ENCODE measurements around the gene SPAG16. TPM values are rescaled to one million over a fixed set of nuclear protein-coding genes. Genes with fewer than 3 reads are reported as not detected.
"Not testable (repeated sequence)": the region's sequence is repeated elsewhere in the genome, so short reads cannot be mapped to it uniquely, and the experiment has no call there.

SPAG16 gene
- total RNA-seq, 2 donors from 2014 or later: 15.5 to 22.8 TPM

DNA sequence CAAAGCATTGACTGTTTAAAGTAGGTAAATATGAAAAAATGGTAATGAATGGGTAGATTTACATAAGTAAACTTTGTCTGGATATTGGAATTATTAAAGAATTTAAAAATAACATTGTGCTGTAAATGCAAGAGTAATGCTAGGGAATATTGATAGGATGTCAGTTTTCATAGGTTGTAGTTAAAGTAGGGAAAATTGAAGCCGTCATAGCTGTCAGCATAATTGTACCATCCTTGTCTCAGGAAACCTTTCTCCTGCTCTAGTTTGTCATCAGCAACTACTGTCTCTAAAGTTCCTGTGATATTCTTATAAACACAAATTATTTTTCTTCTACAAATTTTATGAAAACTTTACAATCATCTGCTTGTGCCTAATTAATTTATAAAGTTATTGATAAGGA, 10.1 kb upstream of the SPAG16 start:
- Histone ChIP-seq H3K4me3 (no peak overlapping the region), H3K27me3 (no peaks in the 10 kb centered on the region), H3K4me1 (no peaks in the 10 kb centered on the region), H3K36me3 (replicated peaks in 1 of 2; ENCODE audit: insufficient read depth in 1 of 2, low read depth in 2 of 2) (no peaks in the 10 kb centered on the region), H3K27ac (no peak overlapping the region), H3K9me3 (no peaks in the 10 kb centered on the region)
- ATAC-seq (no peak), DNase-seq (no peak)
- WGBS, 2 donors: 76 to 89% methylated on average over 1 of the region's 1 CpG
- TF ChIP-seq, protein P1, sequence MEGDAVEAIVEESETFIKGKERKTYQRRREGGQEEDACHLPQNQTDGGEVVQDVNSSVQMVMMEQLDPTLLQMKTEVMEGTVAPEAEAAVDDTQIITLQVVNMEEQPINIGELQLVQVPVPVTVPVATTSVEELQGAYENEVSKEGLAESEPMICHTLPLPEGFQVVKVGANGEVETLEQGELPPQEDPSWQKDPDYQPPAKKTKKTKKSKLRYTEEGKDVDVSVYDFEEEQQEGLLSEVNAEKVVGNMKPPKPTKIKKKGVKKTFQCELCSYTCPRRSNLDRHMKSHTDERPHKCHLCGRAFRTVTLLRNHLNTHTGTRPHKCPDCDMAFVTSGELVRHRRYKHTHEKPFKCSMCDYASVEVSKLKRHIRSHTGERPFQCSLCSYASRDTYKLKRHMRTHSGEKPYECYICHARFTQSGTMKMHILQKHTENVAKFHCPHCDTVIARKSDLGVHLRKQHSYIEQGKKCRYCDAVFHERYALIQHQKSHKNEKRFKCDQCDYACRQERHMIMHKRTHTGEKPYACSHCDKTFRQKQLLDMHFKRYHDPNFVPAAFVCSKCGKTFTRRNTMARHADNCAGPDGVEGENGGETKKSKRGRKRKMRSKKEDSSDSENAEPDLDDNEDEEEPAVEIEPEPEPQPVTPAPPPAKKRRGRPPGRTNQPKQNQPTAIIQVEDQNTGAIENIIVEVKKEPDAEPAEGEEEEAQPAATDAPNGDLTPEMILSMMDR (IDR thresholded peaks at IDR 0.05): no peak
- intact Hi-C loops (cut with DNase I): no loop called here

DNA sequence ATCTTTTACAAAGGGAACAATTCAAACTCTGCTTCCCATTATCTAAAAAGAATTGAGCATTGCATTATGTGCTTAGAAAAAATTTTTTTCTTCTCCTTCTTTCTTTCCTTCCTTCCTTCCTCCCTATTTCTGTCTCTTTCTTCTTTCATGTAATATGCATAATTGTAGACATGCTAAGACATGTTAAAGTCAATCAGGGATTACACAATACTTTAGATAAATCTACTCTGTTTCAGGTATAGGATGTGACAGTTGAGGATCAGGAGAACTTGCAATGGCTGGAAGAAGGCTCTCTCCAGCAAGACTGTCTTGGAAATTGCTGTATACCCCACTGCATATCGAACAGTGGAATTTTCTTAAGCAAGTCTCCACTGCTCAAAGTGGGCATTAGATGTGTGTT, 9.0 kb upstream of the SPAG16 start:
- no peak overlapping the region for H3K4me3 ChIP-seq
- no peak for TF ChIP-seq POLR2A (IDR thresholded peaks at IDR 0.05)
- TF ChIP-seq, protein P1 (IDR thresholded peaks at IDR 0.05): no peak
- ATAC-seq: no peak
- 62 to 87% methylated on average over 1 of the region's 1 CpG for WGBS, 2 donors
- H3K27me3 ChIP-seq: no peaks in the 10 kb centered on the region
- intact Hi-C loops (cut with DNase I): no loop called here
- no peak overlapping the region for H3K27ac ChIP-seq
- no peak for DNase-seq
- no peaks in the 10 kb centered on the region for H3K9me3 ChIP-seq
- no peaks in the 10 kb centered on the region for H3K36me3 ChIP-seq (replicated peaks in 1 of 2; ENCODE audit: insufficient read depth in 1 of 2, low read depth in 2 of 2)
- no peaks in the 10 kb centered on the region for H3K4me1 ChIP-seq

DNA sequence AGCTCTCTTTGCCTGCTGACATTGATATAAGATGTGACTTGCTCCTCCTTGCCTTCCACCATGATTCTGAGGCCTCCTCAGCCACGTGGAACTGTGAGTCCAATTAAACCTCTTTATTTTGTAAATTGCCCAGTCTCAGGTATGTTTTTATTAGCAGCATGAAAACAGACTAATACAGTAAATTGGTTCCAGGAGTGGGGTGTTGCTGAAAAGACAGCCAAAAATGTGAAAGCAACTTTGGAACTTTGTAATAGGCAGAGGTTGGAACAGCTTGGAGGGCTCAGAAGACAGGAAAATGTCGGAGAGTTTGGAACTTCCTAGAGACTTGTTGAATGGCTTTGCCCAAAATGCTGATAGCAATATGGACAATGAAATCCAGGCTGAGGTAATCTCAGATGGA, 7.1 kb upstream of the SPAG16 start:
- H3K4me3 ChIP-seq; H3K27ac ChIP-seq; H3K27me3 ChIP-seq; intact Hi-C loops (cut with DNase I); ATAC-seq; DNase-seq; H3K9me3 ChIP-seq; H3K4me1 ChIP-seq; H3K36me3 ChIP-seq (replicated peaks in 1 of 2; ENCODE audit: insufficient read depth in 1 of 2, low read depth in 2 of 2): not testable (repeated sequence)
- WGBS, 2 donors: 54 to 65% methylated on average over 2 of the region's 2 CpGs

DNA sequence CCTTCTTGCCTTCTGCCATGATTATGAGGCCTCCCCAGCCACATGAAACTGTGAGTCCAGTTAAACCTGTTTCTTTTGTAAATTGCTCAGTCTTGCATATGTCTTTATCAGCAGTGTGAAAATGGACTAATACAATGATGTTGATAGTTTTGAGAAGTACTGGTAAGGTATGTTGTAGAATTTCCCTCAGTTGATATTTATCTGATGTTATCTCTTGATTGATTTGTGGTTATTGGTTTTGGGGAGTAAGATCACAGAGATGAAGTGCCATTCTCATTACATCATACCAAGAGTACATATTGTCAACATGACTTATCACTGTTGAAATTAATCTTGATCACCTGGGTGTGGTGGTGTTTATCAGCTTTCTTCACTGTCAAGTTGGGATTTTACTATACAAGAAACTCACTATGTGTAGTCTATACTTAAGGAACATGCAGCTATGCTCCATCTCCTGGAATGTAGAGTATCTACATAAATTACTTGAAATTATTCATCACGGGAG, 5.1 kb upstream of the SPAG16 start:
- H3K4me1 ChIP-seq: peaks cover 8% of the 10 kb centered on the region
- H3K4me3 ChIP-seq: no peak overlapping the region
- no peak overlapping the region for H3K27ac ChIP-seq
- 84 to 90% methylated on average over 1 of the region's 1 CpG for WGBS, 2 donors
- H3K27me3 ChIP-seq: no peaks in the 10 kb centered on the region
- ATAC-seq: no peak
- no peaks in the 10 kb centered on the region for H3K36me3 ChIP-seq (replicated peaks in 1 of 2; ENCODE audit: insufficient read depth in 1 of 2, low read depth in 2 of 2)
- TF ChIP-seq, protein P1 (IDR thresholded peaks at IDR 0.05): no peak
- TF ChIP-seq POLR2A (IDR thresholded peaks at IDR 0.05): no peak
- no peak for DNase-seq
- intact Hi-C loops (cut with DNase I): no loop called here
- H3K9me3 ChIP-seq: no peaks in the 10 kb centered on the region

DNA sequence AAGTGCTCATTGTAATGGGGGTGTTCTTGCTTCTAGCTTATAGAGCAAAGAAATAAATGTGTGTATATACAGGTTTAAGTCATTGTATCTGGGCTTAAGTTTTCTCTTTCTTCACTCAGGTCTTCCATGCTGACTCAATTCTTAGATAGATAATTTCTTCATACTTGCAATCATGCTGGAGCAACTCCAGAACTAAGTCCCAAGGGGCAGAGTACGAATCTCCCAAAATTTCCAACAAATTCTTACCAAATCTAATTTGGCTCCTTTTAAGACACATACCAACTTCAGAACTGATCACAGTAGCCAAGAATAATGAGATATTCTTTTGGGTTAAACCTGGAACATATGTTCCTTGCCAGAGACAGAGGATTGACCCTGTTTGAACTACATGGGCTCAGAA, 4.3 kb upstream of the SPAG16 start:
- Histone ChIP-seq H3K27ac (no peak overlapping the region), H3K4me1 (peaks cover 10% of the 10 kb centered on the region), H3K27me3 (no peaks in the 10 kb centered on the region), H3K4me3 (no peak overlapping the region), H3K36me3 (replicated peaks in 1 of 2; ENCODE audit: insufficient read depth in 1 of 2, low read depth in 2 of 2) (no peaks in the 10 kb centered on the region), H3K9me3 (no peaks in the 10 kb centered on the region)
- 73 to 74% methylated on average over 1 of the region's 1 CpG for WGBS, 2 donors
- DNase-seq (peak in 2 of 4 donors; percentile 15 to 19), ATAC-seq (no peak)
- TF ChIP-seq POLR2A (IDR thresholded peaks at IDR 0.05): no peak
- TF ChIP-seq, protein P1 (IDR thresholded peaks at IDR 0.05): no peak
- intact Hi-C loops (cut with DNase I): no loop called here

Measured in body of pancreas (tissue), 4 donors.